22Rv1 (cell line): ENCODE measurements around the gene ANKRD6.

Experiments used
- CTCF ChIP-seq: fragments of 450-650 bp; IDR thresholded peaks from 2 replicates; pipeline ENCODE4 v1.5.1; 2017; ENCODE audit warnings: mild to moderate bottlenecking
- ZFX ChIP-seq: fragments of 450-650 bp; IDR thresholded peaks from 2 replicates; pipeline ENCODE4 v1.6.1; 2017; ENCODE audit warnings: antibody characterized with exemption, borderline replicate concordance

- TF ChIP-seq CTCF = no peak
- TF ChIP-seq ZFX = no peak
Observed at GRCh38 chr6:89630488-89630887, 197.5 kb downstream of the ANKRD6 start.
